Left lung (tissue), 10 donors: Measurements from ENCODE around the gene VEGFA. TPM values are rescaled to one million over a fixed set of nuclear protein-coding genes. Genes with fewer than 3 reads are reported as not detected.

Source experiments
- ATAC-seq: fragments of 200-7000 bp; cut with Tn5 transposase; one replicate; pipeline ENCODE4 v1.9.1; 2020; ENCODE audit warnings: moderate library complexity
- DNase-seq, 4 donors: peaks; one replicate each; pipeline ENCODE4 v3.0.0-alpha.2; 2013 to 2020
- H3K27ac ChIP-seq, 2 donors: fragments of 200-600 bp; sonication (generic) in 1 of 2; one replicate each; pipeline versions ENCODE4 v1.5.0 to v1.8.0; 2020 to 2021
- H3K27me3 ChIP-seq, 2 donors: fragments of 200-600 bp; sonication (generic) in 1 of 2; one replicate each; pipeline versions ENCODE4 v1.5.0 to v1.8.0; 2020 to 2021
- H3K36me3 ChIP-seq, 2 donors: fragments of 200-600 bp; sonication (generic) in 1 of 2; one replicate each; pipeline versions ENCODE4 v1.5.0 to v1.8.0; 2020 to 2021
- H3K4me1 ChIP-seq, 2 donors: fragments of 200-600 bp; one replicate each; pipeline ENCODE4 v1.8.0; 2021
- H3K4me3 ChIP-seq, 2 donors: fragments of 200-600 bp; sonication (generic) in 1 of 2; one replicate each; pipeline versions ENCODE4 v1.5.0 to v1.8.0; 2020 to 2021; ENCODE audit warnings: mild to moderate bottlenecking in 1 of 2
- H3K9me3 ChIP-seq, 2 donors: fragments of 200-600 bp; sonication (generic) in 1 of 2; one replicate each; pipeline versions ENCODE4 v1.5.0 to v1.8.0; 2020 to 2021
- intact Hi-C, 2 donors: fragments of 100-400 bp; cut with DNase I; formaldehyde crosslinking; loops; one replicate each; pipeline versions ENCODE4 v1.11.2 to v1.14.2; 2022
- polyA plus RNA-seq, 6 donors: library from polyadenylated mRNA; unstranded; fragments of 120-200 nt; gene quantifications; one replicate each; pipeline ENCODE4 v1.2.1, GENCODE V29; 2013; ENCODE audit not compliant: insufficient read length in 6 of 6
- total RNA-seq, 2 donors: library from RNA; stranded (reverse); fragmentation: NEBNext Ultra II Directional; extraction: Animal tissue kit (Norgen Biotek cat#: 25700); gene quantifications; one replicate each; pipeline ENCODE4 v1.2.1, GENCODE V29; 2021
- TF ChIP-seq, protein P1 (sequence below), 2 donors: fragments of 200-600 bp; sonication (generic) in 1 of 2; IDR thresholded peaks; one replicate each; pipeline versions ENCODE4 v1.5.0 to v1.8.0; 2021; ENCODE audit warnings: antibody characterized with exemption in 2 of 2
- donor health status: DM: no; HTN: yes; CAD: no.
- donor health status: DM: no; HTN: no; CAD: no.

Gene VEGFA
- total and polyA plus RNA-seq, 8 donors: 147 to 349 (median 288) TPM

DNA sequence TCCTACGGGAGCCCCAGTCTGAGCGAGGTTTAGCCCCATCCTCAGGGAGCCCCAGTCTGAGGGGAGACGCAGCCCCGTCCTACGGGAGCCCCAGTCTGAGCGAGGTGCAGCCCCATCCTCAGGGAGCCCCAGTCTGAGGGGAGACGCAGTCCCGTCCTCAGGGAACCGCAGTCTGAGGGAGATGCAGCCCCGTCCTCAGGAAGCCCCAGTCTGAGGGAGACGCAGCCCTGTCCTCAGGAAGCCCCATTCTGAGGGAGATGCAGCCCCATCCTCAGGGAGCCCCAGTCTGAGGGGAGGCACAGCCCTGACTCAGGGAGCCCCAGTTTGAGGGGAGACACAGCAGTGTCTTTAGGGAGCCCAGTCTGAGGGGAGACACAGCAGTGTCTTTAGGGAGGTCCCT is 27.9 kb downstream of the VEGFA start:
- Histone ChIP-seq H3K4me1 (peaks cover 15 to 70% of the 10 kb centered on the region in 2 donors), H3K36me3 (no peaks in the 10 kb centered on the region), H3K27me3 (no peaks in the 10 kb centered on the region), H3K4me3 (no peak overlapping the region), H3K9me3 (no peaks in the 10 kb centered on the region), H3K27ac (peak overlapping the region in 1 of 2 donors; percentile 90)
- DNase-seq (peak in 1 of 4 donors; percentile 22), ATAC-seq (no peak)
- TF ChIP-seq, protein P1, sequence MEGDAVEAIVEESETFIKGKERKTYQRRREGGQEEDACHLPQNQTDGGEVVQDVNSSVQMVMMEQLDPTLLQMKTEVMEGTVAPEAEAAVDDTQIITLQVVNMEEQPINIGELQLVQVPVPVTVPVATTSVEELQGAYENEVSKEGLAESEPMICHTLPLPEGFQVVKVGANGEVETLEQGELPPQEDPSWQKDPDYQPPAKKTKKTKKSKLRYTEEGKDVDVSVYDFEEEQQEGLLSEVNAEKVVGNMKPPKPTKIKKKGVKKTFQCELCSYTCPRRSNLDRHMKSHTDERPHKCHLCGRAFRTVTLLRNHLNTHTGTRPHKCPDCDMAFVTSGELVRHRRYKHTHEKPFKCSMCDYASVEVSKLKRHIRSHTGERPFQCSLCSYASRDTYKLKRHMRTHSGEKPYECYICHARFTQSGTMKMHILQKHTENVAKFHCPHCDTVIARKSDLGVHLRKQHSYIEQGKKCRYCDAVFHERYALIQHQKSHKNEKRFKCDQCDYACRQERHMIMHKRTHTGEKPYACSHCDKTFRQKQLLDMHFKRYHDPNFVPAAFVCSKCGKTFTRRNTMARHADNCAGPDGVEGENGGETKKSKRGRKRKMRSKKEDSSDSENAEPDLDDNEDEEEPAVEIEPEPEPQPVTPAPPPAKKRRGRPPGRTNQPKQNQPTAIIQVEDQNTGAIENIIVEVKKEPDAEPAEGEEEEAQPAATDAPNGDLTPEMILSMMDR (IDR thresholded peaks at IDR 0.05): no peak
- intact Hi-C loops: no loop called here

DNA sequence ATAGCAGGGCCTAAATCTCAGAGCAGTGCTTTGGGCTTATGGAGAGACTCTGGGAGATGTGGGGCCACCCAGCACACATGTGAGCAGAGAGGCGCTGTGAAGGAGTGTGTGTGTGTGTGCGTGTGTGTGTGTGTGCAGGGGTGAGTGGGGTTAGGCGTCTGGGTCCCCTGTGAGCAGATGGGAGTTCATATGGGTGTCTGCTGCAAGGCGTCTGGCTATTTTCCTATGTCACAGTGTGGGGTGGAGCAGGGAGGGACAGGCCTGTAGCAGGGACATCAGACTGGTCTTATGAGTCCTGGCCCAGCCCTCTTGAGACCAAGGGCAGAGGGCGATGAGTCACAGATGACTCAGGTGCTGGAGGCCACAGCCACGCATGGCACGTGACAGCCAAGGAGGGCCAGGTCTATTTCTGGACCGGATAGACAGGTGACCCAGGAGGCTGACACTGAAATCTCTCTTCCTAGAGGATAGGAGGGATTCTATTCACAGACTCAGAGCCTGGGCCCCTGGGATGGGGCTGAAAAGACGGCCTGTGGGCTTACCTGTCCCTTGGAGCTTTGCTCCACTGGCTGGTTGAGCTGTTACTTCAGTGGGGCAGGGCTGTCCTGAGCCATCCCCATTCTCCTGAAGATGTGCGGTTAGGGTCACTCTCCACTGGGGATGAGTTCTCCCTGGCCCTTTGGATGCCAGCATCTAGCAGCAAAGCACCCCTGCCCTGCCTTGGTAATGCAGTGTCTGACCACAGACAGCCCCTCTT is 28.9 kb downstream of the VEGFA start:
- DNase-seq: peak in 2 of 4 donors; percentile 92 to 93
- H3K4me1 ChIP-seq: peaks cover 15 to 80% of the 10 kb centered on the region in 2 donors
- TF ChIP-seq, protein P1 (IDR thresholded peaks at IDR 0.05): no peak
- H3K36me3 ChIP-seq: no peaks in the 10 kb centered on the region
- peak overlapping the region; percentile 75 to 90 for H3K27ac ChIP-seq
- no peaks in the 10 kb centered on the region for H3K9me3 ChIP-seq
- no peak overlapping the region for H3K4me3 ChIP-seq
- ATAC-seq: peak; percentile 93
- H3K27me3 ChIP-seq: no peaks in the 10 kb centered on the region
- intact Hi-C loops: no loop called here

DNA sequence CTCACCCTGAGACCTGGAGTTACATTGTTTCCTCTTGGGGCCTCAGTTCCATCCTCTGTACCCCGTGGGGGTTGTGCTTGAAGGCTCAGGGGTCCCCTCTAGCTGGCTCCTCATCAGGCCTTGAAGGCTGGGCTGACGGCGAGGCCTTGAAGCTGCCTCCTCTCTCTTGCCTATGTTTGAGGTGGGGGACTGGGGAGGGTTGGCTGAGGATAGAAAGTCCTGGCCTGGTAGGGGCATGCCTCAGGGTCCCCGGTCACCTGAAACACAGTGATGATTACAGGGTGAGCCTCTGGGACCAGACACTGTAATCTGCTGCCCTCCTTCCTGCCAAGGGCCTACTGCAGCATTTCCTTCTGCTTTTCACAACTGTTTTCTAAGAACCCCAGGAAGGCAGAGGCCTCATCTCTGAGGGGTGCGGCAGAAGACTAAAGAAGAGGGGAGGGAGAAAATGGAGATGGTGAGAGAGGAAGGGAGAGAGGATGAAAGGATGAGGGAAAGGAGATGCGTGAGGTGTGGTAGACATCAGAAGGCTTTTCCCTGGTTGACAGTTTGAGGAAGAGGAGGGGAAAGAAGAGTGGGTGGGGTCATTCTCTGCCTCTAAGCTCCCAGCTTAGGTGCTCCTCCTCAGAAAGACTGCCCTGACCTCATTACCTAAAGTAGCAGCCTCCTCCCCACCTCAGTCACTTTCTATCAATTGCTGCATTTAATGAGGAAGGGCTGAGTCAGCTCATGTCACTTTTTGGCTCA is 29.7 kb downstream of the VEGFA start:
- H3K27ac ChIP-seq: peak overlapping the region; percentile 75 to 90
- no peaks in the 10 kb centered on the region for H3K9me3 ChIP-seq
- H3K36me3 ChIP-seq: no peaks in the 10 kb centered on the region
- peaks cover 15 to 87% of the 10 kb centered on the region in 2 donors for H3K4me1 ChIP-seq
- no peak overlapping the region for H3K4me3 ChIP-seq
- TF ChIP-seq, protein P1 (IDR thresholded peaks at IDR 0.05): no peak
- H3K27me3 ChIP-seq: no peaks in the 10 kb centered on the region
- intact Hi-C loops: no loop called here
- ATAC-seq: no peak
- peak in 1 of 4 donors; percentile 33 for DNase-seq

DNA sequence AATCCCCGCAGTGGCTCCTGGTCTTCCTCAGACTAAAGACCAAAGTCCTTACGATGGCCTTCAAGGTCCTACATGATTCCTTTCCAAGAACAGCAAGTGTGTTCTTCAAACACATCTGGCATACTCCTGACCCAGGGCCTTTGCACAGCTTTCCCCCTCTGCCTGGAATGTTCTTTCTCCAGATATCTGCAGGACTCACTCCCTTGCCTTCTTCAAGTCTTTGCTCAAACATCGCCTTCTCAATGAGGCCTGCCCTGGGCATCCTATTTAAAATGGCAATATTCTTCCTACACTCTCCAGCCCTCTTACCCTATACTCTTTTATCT is 30.2 kb downstream of the VEGFA start:
- no peaks in the 10 kb centered on the region for H3K36me3 ChIP-seq
- no peaks in the 10 kb centered on the region for H3K27me3 ChIP-seq
- peak overlapping the region in 1 of 2 donors; percentile 90 for H3K27ac ChIP-seq
- H3K4me3 ChIP-seq: no peak overlapping the region
- no peaks in the 10 kb centered on the region for H3K9me3 ChIP-seq
- TF ChIP-seq, protein P1 (IDR thresholded peaks at IDR 0.05): no peak
- intact Hi-C loops: no loop called here
- H3K4me1 ChIP-seq: peaks cover 15 to 90% of the 10 kb centered on the region in 2 donors
- no peak for ATAC-seq
- peak in 1 of 4 donors; percentile 24 for DNase-seq
